ENCODE measurements around the gene NCKAP5.

NCKAP5 gene

GRCh38 chr2:132741754-132742153, 826.5 kb downstream of the NCKAP5 start:
- Histone ChIP-seq H2BK5ac (ENCODE audit: low read length) (no peak overlapping the region), H4K91ac (ENCODE audit: low read depth, low read length, poor library complexity) (no peak overlapping the region), H3K27ac (replicated peaks; ENCODE audit: low read length) (no peak overlapping the region), H3K9ac (ENCODE audit: low read depth, low read length, poor library complexity) (no peak overlapping the region), H2BK15ac (ENCODE audit: low read length) (no peak overlapping the region), H2AK5ac (ENCODE audit: low read depth, low read length) (no peak overlapping the region), H3K4ac (ENCODE audit: low read length) (no peak overlapping the region), H3K4me1 (ENCODE audit: control insufficient read depth in 2 of 2, insufficient read depth in 1 of 2, low read depth in 1 of 2, low read length in 2 of 2) (no peaks in the 10 kb centered on the region), H4K8ac (ENCODE audit: low read depth, low read length) (no peak overlapping the region), H2BK12ac (ENCODE audit: low read length) (no peak overlapping the region), H3K4me2 (ENCODE audit: insufficient read depth, low read length, poor library complexity, severe bottlenecking) (no peak overlapping the region), H3K27me3 (ENCODE audit: control insufficient read depth in 3 of 3, insufficient read depth in 3 of 3, low read depth in 1 of 3, low read length in 3 of 3) (no peaks in the 10 kb centered on the region), H3K23ac (ENCODE audit: low read depth, low read length, poor library complexity) (no peak overlapping the region), H2BK120ac (ENCODE audit: low read depth, low read length) (no peak overlapping the region), H3K14ac (ENCODE audit: low read length) (no peak overlapping the region), H3K79me1 (ENCODE audit: low read depth, low read length) (no peaks in the 10 kb centered on the region), H2AFZ (ENCODE audit: low read length) (no peak overlapping the region), H3K36me3 (replicated peaks in 1 of 2; ENCODE audit: control insufficient read depth in 2 of 2, insufficient read depth in 2 of 2, low read length in 2 of 2) (peaks cover 0 to 17% of the 10 kb centered on the region in 2 donors), H3K18ac (ENCODE audit: low read length) (no peak overlapping the region), H3K4me3 (ENCODE audit: low read length in 2 of 2) (no peak overlapping the region), H3K9me3 (replicated peaks in 1 of 2; ENCODE audit: control insufficient read depth in 2 of 2, insufficient read depth in 1 of 2, low read depth in 1 of 2, low read length in 2 of 2) (peaks cover 0 to 10% of the 10 kb centered on the region in 2 donors)
- WGBS, 2 donors (ENCODE audit: extremely low coverage in 2 of 2, insufficient read length in 2 of 2, insufficient replicate concordance in 1 of 2), result 100% methylated on average over 1 of the region's 3 CpGs; no CpG with 5 or more reads in 1 of the 2 donors
- no peak for DNase-seq (ENCODE audit: low spot score)

- Histone ChIP-seq H3K4me3 (ENCODE audit: low read length in 2 of 2) (no peak overlapping the region), H3K27me3 (ENCODE audit: control insufficient read depth in 3 of 3, insufficient read depth in 3 of 3, low read depth in 1 of 3, low read length in 3 of 3) (no peaks in the 10 kb centered on the region), H2AK5ac (ENCODE audit: low read depth, low read length) (no peak overlapping the region), H3K9ac (ENCODE audit: low read depth, low read length, poor library complexity) (no peak overlapping the region), H2BK15ac (ENCODE audit: low read length) (no peak overlapping the region), H3K27ac (replicated peaks; ENCODE audit: low read length) (no peak overlapping the region), H2BK12ac (ENCODE audit: low read length) (no peak overlapping the region), H3K4me1 (ENCODE audit: control insufficient read depth in 2 of 2, insufficient read depth in 1 of 2, low read depth in 1 of 2, low read length in 2 of 2) (no peaks in the 10 kb centered on the region), H3K18ac (ENCODE audit: low read length) (no peak overlapping the region), H3K36me3 (replicated peaks in 1 of 2; ENCODE audit: control insufficient read depth in 2 of 2, insufficient read depth in 2 of 2, low read length in 2 of 2) (peaks cover 0 to 21% of the 10 kb centered on the region in 2 donors), H2AFZ (ENCODE audit: low read length) (no peak overlapping the region), H4K91ac (ENCODE audit: low read depth, low read length, poor library complexity) (no peak overlapping the region), H3K9me3 (replicated peaks in 1 of 2; ENCODE audit: control insufficient read depth in 2 of 2, insufficient read depth in 1 of 2, low read depth in 1 of 2, low read length in 2 of 2) (peaks cover 0 to 10% of the 10 kb centered on the region in 2 donors), H3K23ac (ENCODE audit: low read depth, low read length, poor library complexity) (no peak overlapping the region), H4K8ac (ENCODE audit: low read depth, low read length) (no peak overlapping the region), H2BK5ac (ENCODE audit: low read length) (no peak overlapping the region), H2BK120ac (ENCODE audit: low read depth, low read length) (no peak overlapping the region), H3K14ac (ENCODE audit: low read length) (no peak overlapping the region), H3K4me2 (ENCODE audit: insufficient read depth, low read length, poor library complexity, severe bottlenecking) (no peak overlapping the region), H3K4ac (ENCODE audit: low read length) (no peak overlapping the region), H3K79me1 (ENCODE audit: low read depth, low read length) (no peaks in the 10 kb centered on the region)
- no peak for DNase-seq (ENCODE audit: low spot score)
Observed at GRCh38 chr2:132740081-132740720, 828.1 kb downstream of the NCKAP5 start.

GRCh38 chr2:132738223-132738622, 830.0 kb downstream of the NCKAP5 start:
- Histone ChIP-seq H3K4ac (ENCODE audit: low read length) (no peak overlapping the region), H3K23ac (ENCODE audit: low read depth, low read length, poor library complexity) (no peak overlapping the region), H2BK5ac (ENCODE audit: low read length) (no peak overlapping the region), H3K4me2 (ENCODE audit: insufficient read depth, low read length, poor library complexity, severe bottlenecking) (no peak overlapping the region), H3K79me1 (ENCODE audit: low read depth, low read length) (no peaks in the 10 kb centered on the region), H4K8ac (ENCODE audit: low read depth, low read length) (no peak overlapping the region), H3K9me3 (replicated peaks in 1 of 2; ENCODE audit: control insufficient read depth in 2 of 2, insufficient read depth in 1 of 2, low read depth in 1 of 2, low read length in 2 of 2) (peaks cover 0 to 3% of the 10 kb centered on the region in 2 donors), H3K4me3 (ENCODE audit: low read length in 2 of 2) (no peak overlapping the region), H3K18ac (ENCODE audit: low read length) (no peak overlapping the region), H3K27ac (replicated peaks; ENCODE audit: low read length) (no peak overlapping the region), H3K27me3 (ENCODE audit: control insufficient read depth in 3 of 3, insufficient read depth in 3 of 3, low read depth in 1 of 3, low read length in 3 of 3) (no peaks in the 10 kb centered on the region), H3K14ac (ENCODE audit: low read length) (no peak overlapping the region), H4K91ac (ENCODE audit: low read depth, low read length, poor library complexity) (no peak overlapping the region), H2BK15ac (ENCODE audit: low read length) (no peak overlapping the region), H2BK120ac (ENCODE audit: low read depth, low read length) (no peak overlapping the region), H3K4me1 (ENCODE audit: control insufficient read depth in 2 of 2, insufficient read depth in 1 of 2, low read depth in 1 of 2, low read length in 2 of 2) (no peaks in the 10 kb centered on the region), H2AK5ac (ENCODE audit: low read depth, low read length) (no peak overlapping the region), H3K36me3 (replicated peaks in 1 of 2; ENCODE audit: control insufficient read depth in 2 of 2, insufficient read depth in 2 of 2, low read length in 2 of 2) (peaks cover 0 to 21% of the 10 kb centered on the region in 2 donors), H3K9ac (ENCODE audit: low read depth, low read length, poor library complexity) (no peak overlapping the region), H2AFZ (ENCODE audit: low read length) (no peak overlapping the region), H2BK12ac (ENCODE audit: low read length) (no peak overlapping the region)
- no CpG with 5 or more reads among the region's 1 CpG for WGBS, 2 donors (ENCODE audit: extremely low coverage in 2 of 2, insufficient read length in 2 of 2, insufficient replicate concordance in 1 of 2)
- no peak for DNase-seq (ENCODE audit: low spot score)

- no peak overlapping the region for H2AK5ac ChIP-seq (ENCODE audit: low read depth, low read length)
- no peak overlapping the region for H4K91ac ChIP-seq (ENCODE audit: low read depth, low read length, poor library complexity)
- no peak overlapping the region for H3K18ac ChIP-seq (ENCODE audit: low read length)
- no peak overlapping the region for H2BK15ac ChIP-seq (ENCODE audit: low read length)
- no peak for DNase-seq (ENCODE audit: low spot score)
- no peak overlapping the region for H3K4me3 ChIP-seq (ENCODE audit: low read length in 2 of 2)
- H3K23ac ChIP-seq (ENCODE audit: low read depth, low read length, poor library complexity), result no peak overlapping the region
- no peaks in the 10 kb centered on the region for H3K4me1 ChIP-seq (ENCODE audit: control insufficient read depth in 2 of 2, insufficient read depth in 1 of 2, low read depth in 1 of 2, low read length in 2 of 2)
- H3K14ac ChIP-seq (ENCODE audit: low read length), result no peak overlapping the region
- H2BK12ac ChIP-seq (ENCODE audit: low read length), result no peak overlapping the region
- no peaks in the 10 kb centered on the region for H3K27me3 ChIP-seq (ENCODE audit: control insufficient read depth in 3 of 3, insufficient read depth in 3 of 3, low read depth in 1 of 3, low read length in 3 of 3)
- H2BK5ac ChIP-seq (ENCODE audit: low read length), result no peak overlapping the region
- H3K79me1 ChIP-seq (ENCODE audit: low read depth, low read length), result no peaks in the 10 kb centered on the region
- no peak overlapping the region for H3K4me2 ChIP-seq (ENCODE audit: insufficient read depth, low read length, poor library complexity, severe bottlenecking)
- no peak overlapping the region for H4K8ac ChIP-seq (ENCODE audit: low read depth, low read length)
- H3K9me3 ChIP-seq (replicated peaks in 1 of 2; ENCODE audit: control insufficient read depth in 2 of 2, insufficient read depth in 1 of 2, low read depth in 1 of 2, low read length in 2 of 2), result peaks cover 0 to 3% of the 10 kb centered on the region in 2 donors
- H2BK120ac ChIP-seq (ENCODE audit: low read depth, low read length), result no peak overlapping the region
- no CpG with 5 or more reads among the region's 1 CpG for WGBS, 2 donors (ENCODE audit: extremely low coverage in 2 of 2, insufficient read length in 2 of 2, insufficient replicate concordance in 1 of 2)
- peaks cover 0 to 37% of the 10 kb centered on the region in 2 donors for H3K36me3 ChIP-seq (replicated peaks in 1 of 2; ENCODE audit: control insufficient read depth in 2 of 2, insufficient read depth in 2 of 2, low read length in 2 of 2)
- H3K27ac ChIP-seq (replicated peaks; ENCODE audit: low read length), result no peak overlapping the region
- H3K9ac ChIP-seq (ENCODE audit: low read depth, low read length, poor library complexity), result no peak overlapping the region
- H3K4ac ChIP-seq (ENCODE audit: low read length), result no peak overlapping the region
- H2AFZ ChIP-seq (ENCODE audit: low read length), result no peak overlapping the region
Observed at GRCh38 chr2:132736059-132736458, 832.2 kb downstream of the NCKAP5 start.
